Vagina (tissue), 2 donors: Measurements from ENCODE around the gene MSH5.

Experiments
- CTCF ChIP-seq, 3 experiments: fragments of 450-650 bp in 2 of 3; fragments of 200-600 bp in 1 of 3; sonication (generic) in 1 of 3; IDR thresholded peaks; one replicate each; pipeline ENCODE4 v1.5.1; 2017 to 2019; ENCODE audit warnings: antibody characterized with exemption in 3 of 3, mild to moderate bottlenecking in 2 of 3, moderate library complexity in 2 of 3
- POLR2A ChIP-seq, 2 donors: fragments of 450-650 bp; IDR thresholded peaks; one replicate each; pipeline ENCODE4 v1.6.1; 2017; ENCODE audit warnings: antibody characterized with exemption in 2 of 2, mild to moderate bottlenecking in 2 of 2, moderate library complexity in 2 of 2
- POLR2AphosphoS5 ChIP-seq, 2 donors: sonication (generic); formaldehyde crosslinking; IDR thresholded peaks; one replicate each; pipeline ENCODE4 v1.9.0; 2017; ENCODE audit warnings: antibody characterized with exemption in 2 of 2, mild to moderate bottlenecking in 2 of 2, low read depth in 1 of 2; ENCODE audit not compliant: insufficient read depth in 1 of 2

- no peak for TF ChIP-seq POLR2A (IDR thresholded peaks at IDR 0.05)
- peak in 2 of 3 experiments; percentile 26 to 61 for TF ChIP-seq CTCF (IDR thresholded peaks at IDR 0.05)
- no peak for TF ChIP-seq POLR2AphosphoS5 (IDR thresholded peaks at IDR 0.05; ENCODE audit: insufficient read depth in 1 of 2, low read depth in 1 of 2)
Observed at GRCh38 chr6:31769684-31770371, 30.0 kb downstream of the MSH5 start.
